Kidney (tissue), 14 donors: ENCODE data around the gene ZSCAN31. TPM values are rescaled to one million over a fixed set of nuclear protein-coding genes. Genes with fewer than 3 reads are reported as not detected.

ENCODE experiments used
- DNase-seq, 5 donors: peaks; one replicate each; pipeline ENCODE4 v3.0.0-alpha.2; 2013 to 2020
- FAIRE-seq: peaks from 2 replicates; lab custom pipeline; 2012; peaks lifted over from hg19 to GRCh38; lab: Jason Lieb, UNC
- H3K27ac ChIP-seq, 2 donors: one replicate each; pipeline ENCODE4 v1.7.0; 2013; ENCODE audit warnings: low read depth in 2 of 2, low read length in 2 of 2, inconsistent platforms in 1 of 2
- H3K27me3 ChIP-seq: one replicate; pipeline ENCODE4 v1.7.1; 2013; ENCODE audit warnings: low read length, inconsistent platforms; ENCODE audit not compliant: control insufficient read depth, insufficient read depth
- H3K36me3 ChIP-seq, 3 donors: one replicate each; pipeline versions ENCODE4 v1.7.0 to v1.7.1; 2013; ENCODE audit warnings: low read length in 3 of 3, control low read depth in 1 of 3, inconsistent platforms in 1 of 3; ENCODE audit not compliant: insufficient read depth in 3 of 3, control insufficient read depth in 2 of 3
- H3K4me1 ChIP-seq, 3 donors: one replicate each; pipeline versions ENCODE4 v1.7.0 to v1.7.1; 2013; ENCODE audit warnings: low read length in 3 of 3, inconsistent platforms in 1 of 3, low read depth in 1 of 3; ENCODE audit not compliant: control insufficient read depth in 2 of 3, insufficient read depth in 2 of 3
- H3K4me3 ChIP-seq, 3 donors: one replicate each; pipeline versions ENCODE4 v1.7.0 to v1.8.1; 2013; ENCODE audit warnings: low read length in 3 of 3, control low read depth in 1 of 3, inconsistent platforms in 1 of 3
- H3K9ac ChIP-seq, 3 donors: one replicate each; pipeline versions ENCODE4 v1.7.0 to v1.7.1; 2013; ENCODE audit warnings: low read length in 3 of 3, control low read depth in 1 of 3, inconsistent platforms in 1 of 3
- H3K9me3 ChIP-seq, 3 donors: one replicate each; pipeline versions ENCODE4 v1.7.0 to v1.7.1; 2013; ENCODE audit warnings: low read length in 3 of 3, control low read depth in 1 of 3, inconsistent platforms in 1 of 3; ENCODE audit not compliant: control insufficient read depth in 2 of 3, insufficient read depth in 1 of 3
- CTCF ChIP-seq: IDR thresholded peaks from 3 replicates; pipeline ENCODE4 v1.5.1; 2012; ENCODE audit warnings: mild to moderate bottlenecking, moderate library complexity, borderline replicate concordance; ENCODE audit not compliant: insufficient read depth; ENCODE audit errors: extremely low read depth
- intact Hi-C: fragments of 100-400 bp; cut with DNase I; formaldehyde crosslinking; loops from one replicate; pipeline ENCODE4 v1.11.1; 2022
- polyA plus RNA-seq: library from polyadenylated mRNA; stranded (reverse); fragments of 350-450 nt; fragmentation: Illumina TruSeq; extraction: RNeasy Lipid Tissue Mini Kit (QIAGEN cat#74804); gene quantifications from one replicate; pipeline ENCODE4 v1.2.3, GENCODE V29; 2014; ENCODE audit warnings: low read depth, low replicate concordance; ENCODE audit not compliant: insufficient read depth
- total RNA-seq: library from RNA; stranded (reverse); fragmentation: NEBNext Ultra II Directional; extraction: Animal tissue kit (Norgen Biotek cat#: 25700); gene quantifications from one replicate; pipeline ENCODE4 v1.2.1, GENCODE V29; 2021
- donor health status: control.
- donor health status: control.
- donor health status: control.
- donor health status: control.
- donor health status: control.
- donor health status: DM: yes; HTN: yes; CAD: no.
- donor health status: Normal renal cell carcinoma (clear cell type).

The ZSCAN31 gene
- total and polyA plus RNA-seq, 2 donors from 2014 or later: 4.1 to 6.3 TPM

- DNase-seq: no peak
- Histone ChIP-seq H3K27ac (no peak overlapping the region), H3K9me3 (no peaks in the 10 kb centered on the region), H3K36me3 (no peaks in the 10 kb centered on the region), H3K9ac (no peak overlapping the region), H3K27me3 (no peaks in the 10 kb centered on the region), H3K4me1 (no peaks in the 10 kb centered on the region), H3K4me3 (no peak overlapping the region)
- intact Hi-C loops: no loop called here
- FAIRE-seq: no peak
- TF ChIP-seq CTCF: no peak
These were observed 8.1 kb upstream of the ZSCAN31 start for GRCh38 chr6:28343898-28344677.

- intact Hi-C loops: no loop called here
- no peak for DNase-seq
- Histone ChIP-seq H3K36me3 (no peaks in the 10 kb centered on the region), H3K27me3 (no peaks in the 10 kb centered on the region), H3K4me3 (no peak overlapping the region), H3K4me1 (peaks cover 0 to 7% (median 7%) of the 10 kb centered on the region in 3 donors), H3K9me3 (no peaks in the 10 kb centered on the region), H3K9ac (no peak overlapping the region), H3K27ac (no peak overlapping the region)
- TF ChIP-seq CTCF: no peak
- no peak for FAIRE-seq
These were observed 4.6 kb upstream of the ZSCAN31 start for GRCh38 chr6:28340310-28341095.

GRCh38 chr6:28337121-28337520 is 1.2 kb upstream of the ZSCAN31 start:
- H3K9ac ChIP-seq: peak overlapping the region; percentile 94 to 98 (median 95)

More at GRCh38 chr6:28337121-28337520, 1.2 kb upstream of the ZSCAN31 start:
- Histone ChIP-seq H3K9me3 (no peaks in the 10 kb centered on the region), H3K27ac (peak overlapping the region in 1 of 2 donors; percentile 99), H3K36me3 (no peaks in the 10 kb centered on the region), H3K4me1 (peaks cover 0 to 7% (median 7%) of the 10 kb centered on the region in 3 donors), H3K4me3 (peak overlapping the region; percentile 86 to 96 (median 88)), H3K27me3 (no peaks in the 10 kb centered on the region)
- no peak for TF ChIP-seq CTCF
- intact Hi-C loops: no loop called here
- FAIRE-seq (no peak), DNase-seq (peak in 2 of 5 donors; percentile 13 to 52)
